Neural progenitor cell (in vitro differentiated cells): ENCODE data around the gene TBX18. TPM values are rescaled to one million over a fixed set of nuclear protein-coding genes. Genes with fewer than 3 reads are reported as not detected.
A peak's percentile ranks its signal among the peaks of the same experiment; 100 is the strongest.

Experiments
- DNase-seq: peaks from one replicate; pipeline ENCODE4 v3.0.0-alpha.2; 2016; ENCODE audit warnings: low spot score
- H2AFZ ChIP-seq: fragments of 200-600 bp; sonication (generic); replicated peaks from 2 replicates; pipeline ENCODE4 v1.6.1; 2016; ENCODE audit warnings: antibody characterized with exemption
- H3F3A ChIP-seq: fragments of 200-600 bp; sonication (generic); 2 replicates; pipeline ENCODE4 v1.6.1; 2016; ENCODE audit warnings: antibody characterized with exemption, low read depth
- H3K27ac ChIP-seq: fragments of 200-600 bp; sonication (generic); 2 replicates; pipeline ENCODE4 v1.5.1; 2016; ENCODE audit warnings: mild to moderate bottlenecking
- H3K27me3 ChIP-seq: fragments of 200-600 bp; sonication (generic); 2 replicates; pipeline ENCODE4 v1.6.1; 2016; ENCODE audit warnings: mild to moderate bottlenecking, moderate library complexity
- H3K36me3 ChIP-seq: fragments of 200-600 bp; sonication (generic); 2 replicates; pipeline ENCODE4 v1.5.1; 2016
- H3K4me1 ChIP-seq: fragments of 200-600 bp; sonication (generic); 2 replicates; pipeline ENCODE4 v1.6.1; 2016; ENCODE audit warnings: mixed run types
- H3K4me2 ChIP-seq: fragments of 200-600 bp; sonication (generic); 2 replicates; pipeline ENCODE4 v1.6.1; 2016
- H3K4me3 ChIP-seq: fragments of 200-600 bp; sonication (generic); 2 replicates; pipeline ENCODE4 v1.5.1; 2016
- H3K79me2 ChIP-seq: fragments of 200-600 bp; sonication (generic); 2 replicates; pipeline ENCODE4 v1.6.1; 2016; ENCODE audit warnings: low read depth
- H3K9ac ChIP-seq: fragments of 200-600 bp; sonication (generic); 2 replicates; pipeline ENCODE4 v1.6.1; 2016
- H3K9me3 ChIP-seq: fragments of 200-600 bp; sonication (generic); 2 replicates; pipeline ENCODE4 v1.5.1; 2016; ENCODE audit warnings: low read depth
- H4K20me1 ChIP-seq: fragments of 200-600 bp; sonication (generic); 2 replicates; pipeline ENCODE4 v1.6.1; 2016; ENCODE audit warnings: low read depth
- H3K27ac Mint-ChIP-seq: 3 replicates; pipeline ENCODE4 v1.8.0; 2021; ENCODE audit warnings: mixed read lengths
- H3K27me3 Mint-ChIP-seq: 2 replicates; pipeline ENCODE4 v1.8.0; 2022; ENCODE audit warnings: low read depth, mild to moderate bottlenecking, inconsistent platforms, moderate library complexity, mixed read lengths; ENCODE audit not compliant: insufficient read depth
- H3K36me3 Mint-ChIP-seq: 3 replicates; pipeline ENCODE4 v1.8.0; 2021; ENCODE audit warnings: mixed read lengths
- H3K4me1 Mint-ChIP-seq: 3 replicates; pipeline ENCODE4 v1.8.0; 2021; ENCODE audit warnings: mixed read lengths
- H3K4me3 Mint-ChIP-seq: 3 replicates; pipeline ENCODE4 v1.8.0; 2021; ENCODE audit warnings: mild to moderate bottlenecking, moderate library complexity, mixed read lengths
- H3K9me3 Mint-ChIP-seq: 3 replicates; pipeline ENCODE4 v1.8.0; 2020; ENCODE audit warnings: mixed read lengths
- CTCF ChIP-seq: fragments of 200-600 bp; sonication (generic); IDR thresholded peaks from 2 replicates; pipeline ENCODE4 v1.5.1; 2017; ENCODE audit warnings: antibody characterized with exemption, mild to moderate bottlenecking
- EZH2 ChIP-seq: fragments of 200-600 bp; sonication (generic); IDR thresholded peaks from 2 replicates; pipeline ENCODE4 v1.6.1; 2017; ENCODE audit warnings: antibody characterized with exemption, mild to moderate bottlenecking, moderate library complexity
- EZH2phosphoT487 ChIP-seq: fragments of 200-600 bp; sonication (generic); IDR thresholded peaks from 2 replicates; pipeline ENCODE4 v1.6.1; 2017; ENCODE audit warnings: antibody characterized with exemption
- total RNA-seq: library from RNA; depleted of rRNA; stranded (reverse); fragments of >200 nt; gene quantifications from 2 replicates; pipeline ENCODE4 v1.2.3, GENCODE V29; 2015; ENCODE audit warnings: low replicate concordance

The TBX18 gene
- total RNA-seq, 1 donor from 2014 or later: not detected

DNA sequence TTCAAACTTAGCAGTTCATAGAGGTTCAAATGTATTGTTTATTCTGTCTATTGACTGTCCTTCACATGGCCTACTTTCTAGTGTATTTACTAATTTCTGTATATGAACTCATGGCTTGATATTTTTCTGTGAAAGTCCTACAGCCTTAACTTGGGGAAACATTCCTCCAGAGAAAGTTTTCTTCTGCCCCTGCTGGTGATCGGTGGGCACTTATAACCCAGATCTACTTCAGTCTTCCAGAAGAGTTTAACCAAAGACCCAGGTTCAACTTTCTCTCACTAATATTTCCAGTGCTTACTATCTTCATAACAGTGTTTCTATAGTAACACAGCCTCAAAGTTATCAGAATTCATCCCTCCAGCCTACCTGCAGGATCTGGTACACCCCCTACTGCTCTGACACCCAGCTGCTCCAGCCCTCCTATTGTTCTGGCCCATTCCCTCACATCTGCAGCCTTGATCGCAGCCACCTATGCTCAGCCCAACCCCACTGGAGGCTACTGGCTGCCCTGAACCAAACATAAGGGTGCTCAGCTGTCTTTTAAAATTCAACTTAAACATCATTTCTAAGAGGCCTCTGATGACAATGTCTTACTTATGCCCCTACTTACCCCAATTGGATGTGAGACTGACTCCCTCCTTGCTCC is 72.3 kb downstream of the TBX18 start:
- TF ChIP-seq CTCF (no peak), EZH2phosphoT487 (no peak), EZH2 (no peak)
- Mint-ChIP-seq H3K4me3 (no peak overlapping the region), H3K36me3 (no peaks in the 10 kb centered on the region), H3K27ac (no peak overlapping the region), H3K27me3 (no peaks in the 10 kb centered on the region), H3K9me3 (no peaks in the 10 kb centered on the region), H3K4me1 (peaks cover 2% of the 10 kb centered on the region)
- Histone ChIP-seq H3K36me3 (no peaks in the 10 kb centered on the region), H2AFZ (no peak overlapping the region), H3K4me2 (no peak overlapping the region), H4K20me1 (no peaks in the 10 kb centered on the region), H3K27me3 (no peaks in the 10 kb centered on the region), H3K9ac (no peak overlapping the region), H3K79me2 (no peaks in the 10 kb centered on the region), H3K9me3 (no peaks in the 10 kb centered on the region), H3F3A (no peaks in the 10 kb centered on the region), H3K27ac (no peak overlapping the region), H3K4me1 (peaks cover 7% of the 10 kb centered on the region), H3K4me3 (no peak overlapping the region)
- no peak for DNase-seq

DNA sequence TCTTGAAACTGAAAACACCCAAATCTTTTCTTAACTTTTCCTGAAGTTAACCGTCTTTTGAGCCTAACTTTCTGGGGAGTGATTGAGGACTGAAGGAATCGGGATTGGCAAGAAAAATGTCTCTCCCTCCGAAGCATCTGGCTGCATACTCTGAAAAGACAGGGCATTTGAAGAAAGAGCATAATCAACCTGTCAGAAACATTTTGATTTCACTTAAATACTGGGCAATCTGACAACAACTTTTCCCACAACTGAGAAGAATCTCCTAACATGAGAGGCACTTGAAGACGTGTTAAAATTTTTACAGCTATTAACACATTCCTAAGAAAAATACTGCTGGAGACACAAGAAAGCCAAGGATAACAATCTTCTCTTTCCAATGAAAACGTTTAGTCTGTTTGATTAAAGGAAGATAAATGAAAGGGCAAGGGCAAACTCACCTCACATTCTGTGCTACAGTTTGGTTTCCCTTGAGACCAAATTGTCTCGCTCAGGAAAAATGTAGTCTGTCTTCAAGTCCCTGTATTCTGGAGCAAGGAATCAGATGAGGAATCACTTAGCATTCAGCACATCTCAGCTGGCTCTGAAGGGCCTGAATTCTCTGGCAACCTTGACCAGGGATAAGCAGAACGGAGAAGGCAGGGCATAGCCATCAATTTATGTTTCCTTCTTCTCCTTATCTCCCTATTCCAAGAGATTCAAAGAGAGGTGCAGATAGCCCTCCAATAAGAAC is 76.1 kb downstream of the TBX18 start:
- Histone ChIP-seq H3K9ac (no peak overlapping the region), H3K79me2 (no peaks in the 10 kb centered on the region), H2AFZ (peak overlapping the region; percentile 80), H4K20me1 (no peaks in the 10 kb centered on the region), H3K4me3 (no peak overlapping the region), H3K27me3 (no peaks in the 10 kb centered on the region), H3K4me2 (no peak overlapping the region), H3K9me3 (no peaks in the 10 kb centered on the region), H3F3A (no peaks in the 10 kb centered on the region), H3K36me3 (no peaks in the 10 kb centered on the region), H3K27ac (no peak overlapping the region), H3K4me1 (peaks cover 9% of the 10 kb centered on the region)
- H3K27ac Mint-ChIP-seq: no peak overlapping the region
- H3K36me3 Mint-ChIP-seq: no peaks in the 10 kb centered on the region
- H3K27me3 Mint-ChIP-seq: no peaks in the 10 kb centered on the region
- DNase-seq: no peak
- H3K4me1 Mint-ChIP-seq: peaks cover 2% of the 10 kb centered on the region
- TF ChIP-seq CTCF: no peak
- no peak for TF ChIP-seq EZH2
- TF ChIP-seq EZH2phosphoT487: no peak
- no peak overlapping the region for H3K4me3 Mint-ChIP-seq
- peaks cover 3% of the 10 kb centered on the region for H3K9me3 Mint-ChIP-seq

GRCh38 chr6:84687431-84687830 is 77.0 kb downstream of the TBX18 start:
- peaks cover 3% of the 10 kb centered on the region for H3K9me3 Mint-ChIP-seq
- Histone ChIP-seq H2AFZ (peak overlapping the region; percentile 80), H3K4me1 (peaks cover 9% of the 10 kb centered on the region), H3K4me2 (no peak overlapping the region), H3K9ac (no peak overlapping the region), H3K27ac (no peak overlapping the region), H3K9me3 (no peaks in the 10 kb centered on the region), H3K79me2 (no peaks in the 10 kb centered on the region), H3K4me3 (no peak overlapping the region), H3K27me3 (no peaks in the 10 kb centered on the region), H4K20me1 (no peaks in the 10 kb centered on the region), H3K36me3 (no peaks in the 10 kb centered on the region), H3F3A (no peaks in the 10 kb centered on the region)
- no peak overlapping the region for H3K27ac Mint-ChIP-seq
- no peak for TF ChIP-seq EZH2phosphoT487
- no peak for TF ChIP-seq CTCF
- no peak for TF ChIP-seq EZH2
- peak; percentile 56 for DNase-seq
- H3K27me3 Mint-ChIP-seq: no peaks in the 10 kb centered on the region
- peaks cover 2% of the 10 kb centered on the region for H3K4me1 Mint-ChIP-seq
- H3K4me3 Mint-ChIP-seq: no peak overlapping the region
- no peaks in the 10 kb centered on the region for H3K36me3 Mint-ChIP-seq
